Kidney epithelial cell (primary cell): Measurements from ENCODE around the gene WDR36. TPM values are rescaled to one million over a fixed set of nuclear protein-coding genes. Genes with fewer than 3 reads are reported as not detected.

Experiments
- DNase-seq: peaks from one replicate; pipeline ENCODE4 v3.0.0-alpha.2; 2010; ENCODE audit warnings: low read depth
- H3K27me3 ChIP-seq: 2 replicates; pipeline ENCODE4 v1.6.0; 2011; ENCODE audit warnings: low read length; ENCODE audit not compliant: control insufficient read depth, insufficient read depth
- H3K36me3 ChIP-seq: 2 replicates; pipeline ENCODE4 v1.5.1; 2011; ENCODE audit warnings: low read length; ENCODE audit not compliant: control insufficient read depth, insufficient read depth
- H3K4me3 ChIP-seq: 2 replicates; pipeline ENCODE4 v1.5.1; 2011; ENCODE audit warnings: low read depth, mild to moderate bottlenecking, control low read depth, low read length
- total RNA-seq: library from RNA; depleted of rRNA; stranded (reverse); fragments of >200 nt; gene quantifications from 2 replicates; pipeline ENCODE4 v1.2.3, GENCODE V29; 2015
- TF ChIP-seq, protein P1 (sequence below): IDR thresholded peaks from 2 replicates; pipeline ENCODE4 v1.5.1; 2011; ENCODE audit warnings: mild to moderate bottlenecking, moderate library complexity, low read length, control low read depth, inconsistent platforms; ENCODE audit not compliant: insufficient read depth, poor library complexity, severe bottlenecking

WDR36 gene
- 35.7 and 36.7 TPM in 2 replicates for total RNA-seq

DNA sequence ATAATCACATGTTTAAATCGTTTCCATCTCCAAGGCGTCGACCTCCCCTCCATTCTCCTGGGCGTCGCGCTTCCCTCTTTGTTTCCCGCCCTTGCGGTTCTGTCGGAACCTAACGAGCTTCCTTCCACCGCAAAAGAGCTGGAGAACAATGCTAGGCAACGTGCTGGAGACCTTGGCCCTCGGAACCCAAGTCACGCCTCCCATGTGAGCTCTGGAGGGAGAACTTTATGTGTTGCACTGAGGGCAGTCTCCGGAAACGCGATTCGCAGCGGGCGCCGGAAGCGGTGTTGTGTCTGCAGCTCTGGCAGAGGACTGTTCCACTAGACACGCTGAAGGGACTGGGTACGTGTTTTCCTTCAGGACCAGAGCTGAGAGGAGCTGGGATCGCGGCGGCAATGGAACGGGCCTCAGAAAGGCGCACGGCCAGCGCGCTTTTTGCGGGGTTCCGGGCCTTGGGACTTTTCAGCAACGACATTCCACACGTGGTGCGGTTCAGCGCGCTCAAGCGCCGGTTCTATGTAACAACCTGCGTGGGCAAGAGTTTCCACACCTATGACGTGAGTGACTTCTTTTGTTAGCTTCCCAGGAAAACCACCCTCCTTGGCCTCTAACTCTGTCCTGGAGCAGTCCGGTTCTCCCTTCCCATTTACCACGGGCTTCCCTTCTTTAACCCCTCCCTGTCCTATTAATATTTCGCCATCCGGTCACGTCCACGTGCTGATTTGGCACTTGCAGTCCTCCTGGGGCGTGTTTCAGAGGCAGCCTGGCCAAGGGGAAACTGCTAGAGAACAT is at the start of gene WDR36:
WDR36 (plus strand) TSS at position 287 of the 792 bp plus-strand sequence; CDS start at position 396, 109 bp downstream.
- H3K27me3 ChIP-seq, result no peaks in the 10 kb centered on the region
- H3K4me3 ChIP-seq, result peak within 1 kb of the TSS; percentile 74
- H3K36me3 ChIP-seq, result no peaks in the 10 kb centered on the region
- TF ChIP-seq, protein P1, sequence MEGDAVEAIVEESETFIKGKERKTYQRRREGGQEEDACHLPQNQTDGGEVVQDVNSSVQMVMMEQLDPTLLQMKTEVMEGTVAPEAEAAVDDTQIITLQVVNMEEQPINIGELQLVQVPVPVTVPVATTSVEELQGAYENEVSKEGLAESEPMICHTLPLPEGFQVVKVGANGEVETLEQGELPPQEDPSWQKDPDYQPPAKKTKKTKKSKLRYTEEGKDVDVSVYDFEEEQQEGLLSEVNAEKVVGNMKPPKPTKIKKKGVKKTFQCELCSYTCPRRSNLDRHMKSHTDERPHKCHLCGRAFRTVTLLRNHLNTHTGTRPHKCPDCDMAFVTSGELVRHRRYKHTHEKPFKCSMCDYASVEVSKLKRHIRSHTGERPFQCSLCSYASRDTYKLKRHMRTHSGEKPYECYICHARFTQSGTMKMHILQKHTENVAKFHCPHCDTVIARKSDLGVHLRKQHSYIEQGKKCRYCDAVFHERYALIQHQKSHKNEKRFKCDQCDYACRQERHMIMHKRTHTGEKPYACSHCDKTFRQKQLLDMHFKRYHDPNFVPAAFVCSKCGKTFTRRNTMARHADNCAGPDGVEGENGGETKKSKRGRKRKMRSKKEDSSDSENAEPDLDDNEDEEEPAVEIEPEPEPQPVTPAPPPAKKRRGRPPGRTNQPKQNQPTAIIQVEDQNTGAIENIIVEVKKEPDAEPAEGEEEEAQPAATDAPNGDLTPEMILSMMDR, result no peak
- DNase-seq, result peak; percentile 47

- TF ChIP-seq, protein P1, result no peak
- H3K27me3 ChIP-seq, result no peaks in the 10 kb centered on the region
- DNase-seq, result no peak
- no peaks in the 10 kb centered on the region for H3K36me3 ChIP-seq
- H3K4me3 ChIP-seq, result no peak overlapping the region
These were observed 48.2 kb upstream of the WDR36 start for GRCh38 chr5:111043712-111044506.

GRCh38 chr5:111058064-111058463 is 34.1 kb upstream of the WDR36 start:
- no peaks in the 10 kb centered on the region for H3K36me3 ChIP-seq
- no peak for DNase-seq
- TF ChIP-seq, protein P1, result no peak
- no peak overlapping the region for H3K4me3 ChIP-seq
- H3K27me3 ChIP-seq, result no peaks in the 10 kb centered on the region

DNA sequence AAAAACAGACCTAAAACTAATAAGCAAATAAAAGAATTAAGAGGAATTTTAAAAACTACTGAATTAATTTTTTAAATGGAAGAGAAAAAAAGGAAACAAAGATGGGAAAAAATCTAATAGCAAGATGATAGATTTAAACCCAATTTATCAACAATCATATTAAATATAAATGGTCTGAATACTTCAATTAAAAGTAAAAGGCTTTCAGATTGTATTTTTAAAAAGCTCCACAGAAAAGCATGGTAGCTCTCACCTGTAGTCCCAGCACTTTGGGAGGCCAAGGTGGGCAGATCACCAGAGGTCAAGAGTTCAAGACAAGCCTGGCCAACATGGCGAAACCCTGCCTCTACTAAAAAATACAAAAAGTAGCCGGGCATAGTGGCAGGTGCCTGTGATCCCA is 32.0 kb upstream of the WDR36 start:
- no peak for DNase-seq
- H3K27me3 ChIP-seq, result no peaks in the 10 kb centered on the region
- TF ChIP-seq, protein P1, result no peak
- no peaks in the 10 kb centered on the region for H3K36me3 ChIP-seq
- H3K4me3 ChIP-seq, result no peak overlapping the region

GRCh38 chr5:111061618-111062017 is 30.5 kb upstream of the WDR36 start:
- H3K27me3 ChIP-seq, result no peaks in the 10 kb centered on the region
- no peak for DNase-seq
- no peaks in the 10 kb centered on the region for H3K36me3 ChIP-seq
- H3K4me3 ChIP-seq, result no peak overlapping the region
- TF ChIP-seq, protein P1, result no peak
